GM18870 (cell line): ENCODE results near the gene EXOSC6.
"Not testable (repeated sequence)": the region's sequence is repeated elsewhere in the genome, so short reads cannot be mapped to it uniquely, and the experiment has no call there.

ENCODE experiments used
- ATAC-seq: cut with Tn5 transposase; IDR thresholded peaks from one replicate; pipeline ENCODE4 v1.9.1; 2021; ENCODE audit warnings: moderate library complexity; ENCODE audit not compliant: unreplicated experiment

The EXOSC6 gene

GRCh38 chr16:70200063-70200462, 51.7 kb downstream of the EXOSC6 start:
- not testable (repeated sequence) for ATAC-seq

- not testable (repeated sequence) for ATAC-seq
Measured at GRCh38 chr16:70199170-70199569, 52.6 kb downstream of the EXOSC6 start.

GRCh38 chr16:70198666-70199065, 53.1 kb downstream of the EXOSC6 start:
- not testable (repeated sequence) for ATAC-seq

- not testable (repeated sequence) for ATAC-seq
Measured at GRCh38 chr16:70198230-70198629, 53.5 kb downstream of the EXOSC6 start.

GRCh38 chr16:70197611-70198010, 54.1 kb downstream of the EXOSC6 start:
- not testable (repeated sequence) for ATAC-seq
